AG20443 (cell line): ENCODE data around the gene SPACA4.

Source experiments
- DNase-seq: peaks from one replicate; pipeline ENCODE4 v3.0.0; 2012; ENCODE audit warnings: low spot score, mixed read lengths

SPACA4 gene

GRCh38 chr19:48596679-48597465, 9.7 kb upstream of the SPACA4 start:
- DNase-seq = no peak

DNA sequence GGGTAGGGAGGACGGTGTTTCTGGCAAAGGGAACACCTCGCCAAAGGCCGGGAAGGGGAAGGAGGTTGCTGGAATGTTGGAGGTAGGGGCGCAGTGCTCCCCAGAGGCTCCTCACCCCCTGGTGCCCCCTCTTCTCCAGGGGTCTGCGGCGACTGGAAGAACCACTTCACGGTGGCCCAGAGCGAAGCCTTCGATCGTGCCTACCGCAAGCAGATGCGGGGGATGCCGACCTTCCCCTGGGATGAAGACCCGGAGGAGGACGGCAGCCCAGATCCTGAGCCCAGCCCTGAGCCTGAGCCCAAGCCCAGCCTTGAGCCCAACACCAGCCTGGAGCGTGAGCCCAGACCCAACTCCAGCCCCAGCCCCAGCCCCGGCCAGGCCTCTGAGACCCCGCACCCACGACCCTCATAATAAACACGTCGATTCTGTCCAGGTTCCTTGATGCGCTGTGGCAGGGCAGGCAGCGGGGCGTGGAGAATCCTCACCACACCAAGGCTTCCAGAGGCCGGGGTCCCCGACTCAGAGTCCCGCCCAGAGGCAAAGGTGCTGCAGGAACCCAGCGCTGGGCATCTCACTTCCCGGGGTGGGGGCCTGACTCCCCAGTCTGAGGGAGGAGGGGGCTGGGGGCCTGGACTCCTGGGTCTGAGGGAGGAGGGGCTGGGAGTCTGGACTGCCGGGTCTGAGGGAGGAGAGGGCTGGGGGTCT, 7.4 kb upstream of the SPACA4 start:
- no peak for DNase-seq

GRCh38 chr19:48600679-48601417, 5.7 kb upstream of the SPACA4 start:
- no peak for DNase-seq

DNA sequence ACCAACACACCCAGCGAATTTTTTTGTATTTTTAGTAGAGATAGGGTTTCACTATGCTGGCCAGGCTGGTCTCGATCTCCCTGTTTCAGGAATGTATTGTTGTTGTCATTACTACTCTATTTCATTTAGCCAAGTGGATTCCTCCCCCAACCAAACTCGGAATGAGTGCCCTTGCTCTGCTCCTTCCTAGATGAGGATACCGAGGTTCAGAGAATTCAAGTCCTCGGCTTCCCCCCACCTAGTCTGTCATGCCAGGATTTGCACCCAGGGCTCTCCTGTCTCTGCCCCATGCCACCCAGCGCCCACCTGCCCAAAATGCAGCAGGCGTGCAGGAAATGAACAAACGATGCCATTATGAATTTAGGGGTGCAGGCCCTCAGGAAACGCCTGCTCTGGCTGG, 3.5 kb upstream of the SPACA4 start:
- DNase-seq = no peak

DNA sequence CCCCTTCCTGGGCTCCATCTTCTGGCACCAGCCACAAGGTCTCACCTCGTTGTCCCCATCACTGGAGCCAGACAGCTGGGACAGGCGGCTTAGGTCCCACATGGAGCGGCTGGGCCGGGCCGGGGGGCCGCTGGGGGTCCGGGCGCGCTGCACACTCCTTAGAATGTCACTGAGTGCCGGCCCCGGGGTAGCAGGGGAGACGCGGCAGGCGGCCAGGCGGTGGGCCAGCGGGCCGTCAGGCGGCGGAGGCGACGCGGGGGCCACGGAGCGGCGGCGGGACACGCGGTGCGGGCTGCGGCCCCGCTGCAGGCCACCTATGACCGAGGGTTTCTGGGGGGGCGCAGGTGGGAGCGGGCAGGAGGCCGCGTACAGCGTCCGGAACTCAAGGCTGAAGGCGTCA, 3.1 kb upstream of the SPACA4 start:
- no peak for DNase-seq

DNA sequence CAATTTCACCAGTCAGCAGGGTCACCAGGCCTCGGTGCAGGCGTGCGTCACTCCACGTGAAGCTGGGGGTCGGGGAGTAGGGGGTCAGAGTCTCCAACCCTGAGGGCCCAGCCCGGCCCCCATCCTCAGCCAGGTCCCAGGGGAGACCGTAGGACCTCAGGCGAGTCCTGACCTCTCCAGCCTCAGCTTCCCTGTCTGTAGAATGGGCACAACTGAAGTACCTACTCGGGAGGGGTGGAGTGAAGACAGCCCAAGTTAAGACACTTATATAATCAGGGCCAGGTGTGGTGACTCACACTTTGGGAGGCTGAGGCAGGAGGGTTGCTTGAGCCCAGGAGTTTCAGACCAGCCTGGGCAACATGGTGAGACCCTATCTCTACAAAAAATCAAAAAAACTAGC, 2.7 kb upstream of the SPACA4 start:
- no peak for DNase-seq

DNA sequence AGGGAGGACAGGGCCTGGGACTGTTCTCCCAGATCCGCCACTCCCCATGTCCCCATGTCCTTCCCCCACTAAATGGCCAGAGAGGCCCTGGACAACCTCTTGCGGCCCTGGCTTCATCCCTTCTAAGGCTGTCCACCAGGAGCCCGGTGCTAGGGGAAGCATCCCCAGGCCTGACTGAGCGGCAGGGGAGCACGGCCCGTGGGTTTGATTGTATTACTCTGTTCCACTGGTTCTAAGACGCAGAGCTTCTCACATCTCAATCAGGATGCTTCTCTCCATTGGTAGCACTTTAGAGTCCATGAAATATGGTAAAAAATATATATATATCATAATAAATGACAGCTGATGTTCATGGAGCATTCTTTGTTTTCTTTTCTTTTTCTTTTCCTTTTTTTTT, 815 bp downstream of the SPACA4 start:
- DNase-seq = no peak

DNA sequence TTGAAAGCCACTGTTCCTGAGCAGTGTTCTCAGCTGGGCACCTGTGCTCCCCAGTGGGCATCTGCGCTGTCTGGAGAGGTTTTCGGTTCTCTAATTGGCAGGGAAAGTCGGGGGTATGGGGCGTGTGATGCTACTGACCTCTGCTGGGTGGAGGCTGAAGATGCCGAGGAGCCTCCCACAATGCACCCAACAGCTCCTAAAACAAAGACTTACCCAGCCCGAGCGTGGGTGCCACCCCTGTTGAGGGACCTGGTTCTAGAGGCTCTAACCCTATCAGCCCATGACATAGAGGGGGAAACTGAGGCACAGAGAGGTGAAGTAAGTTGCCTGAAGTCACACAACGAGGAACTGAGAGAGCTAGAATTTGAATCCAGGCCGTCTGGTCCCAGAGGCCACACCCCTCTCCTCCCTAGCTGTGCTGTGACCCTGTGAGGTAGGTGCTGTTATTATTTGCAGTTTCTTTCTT, 2.3 kb downstream of the SPACA4 start:
- peak; percentile 63 for DNase-seq

DNA sequence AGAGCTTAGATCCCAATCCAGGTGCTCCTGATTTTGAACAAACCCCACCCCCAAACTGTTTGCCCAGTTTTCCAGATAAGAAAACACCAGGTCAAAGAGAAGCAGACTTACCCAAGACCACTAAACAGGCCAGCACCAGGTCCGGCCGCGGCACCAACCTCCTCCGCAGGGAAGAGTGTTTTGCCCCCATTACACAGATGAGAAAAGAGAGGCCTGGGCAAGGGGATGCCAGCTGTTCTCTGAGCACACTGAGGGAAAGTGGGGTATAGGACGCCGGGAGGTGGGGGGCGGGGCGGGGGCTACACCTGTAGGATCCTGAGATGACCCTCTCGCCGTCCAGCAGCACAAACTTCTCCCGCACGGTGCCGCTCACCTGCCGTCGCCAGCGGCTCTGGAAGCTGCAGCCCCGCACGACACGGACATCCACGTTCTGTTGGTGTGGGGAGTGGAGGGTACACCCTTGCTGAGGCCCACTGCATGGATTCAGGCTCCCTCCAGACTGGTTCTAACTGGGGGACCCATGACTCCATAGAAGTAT, 3.1 kb downstream of the SPACA4 start:
- DNase-seq = no peak

GRCh38 chr19:48611872-48612271, 5.3 kb downstream of the SPACA4 start:
- no peak for DNase-seq

- no peak for DNase-seq
Measured at GRCh38 chr19:48613024-48613851, 6.7 kb downstream of the SPACA4 start.

DNA sequence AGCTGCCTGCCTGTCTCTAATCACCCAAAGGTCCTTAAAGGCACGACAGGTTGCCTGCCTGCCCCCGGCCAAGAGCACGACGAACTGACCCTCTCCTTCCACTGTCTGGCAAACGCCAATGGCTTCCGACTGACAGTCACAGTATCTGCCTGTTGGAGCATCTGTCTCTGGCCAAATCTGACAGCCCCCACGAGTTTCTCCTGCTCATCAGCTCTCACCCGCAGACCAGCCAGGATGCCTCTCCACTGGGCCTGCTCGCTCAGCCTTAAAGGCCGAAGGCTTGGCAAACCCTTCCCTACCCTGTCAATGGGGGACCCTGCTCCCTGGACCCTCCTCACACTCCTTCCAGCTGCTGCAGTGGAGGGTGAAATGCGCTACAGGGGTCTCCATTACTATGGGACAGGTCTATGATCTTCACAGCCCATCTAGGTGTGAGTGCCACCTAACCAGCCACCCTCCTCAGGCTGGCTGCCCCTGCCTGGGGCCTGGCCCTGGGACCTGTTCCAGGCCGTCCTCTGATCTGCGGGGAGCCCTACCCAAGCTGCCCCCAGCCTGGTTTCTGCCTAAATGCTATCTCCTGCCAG, 7.4 kb downstream of the SPACA4 start:
- DNase-seq = no peak

DNA sequence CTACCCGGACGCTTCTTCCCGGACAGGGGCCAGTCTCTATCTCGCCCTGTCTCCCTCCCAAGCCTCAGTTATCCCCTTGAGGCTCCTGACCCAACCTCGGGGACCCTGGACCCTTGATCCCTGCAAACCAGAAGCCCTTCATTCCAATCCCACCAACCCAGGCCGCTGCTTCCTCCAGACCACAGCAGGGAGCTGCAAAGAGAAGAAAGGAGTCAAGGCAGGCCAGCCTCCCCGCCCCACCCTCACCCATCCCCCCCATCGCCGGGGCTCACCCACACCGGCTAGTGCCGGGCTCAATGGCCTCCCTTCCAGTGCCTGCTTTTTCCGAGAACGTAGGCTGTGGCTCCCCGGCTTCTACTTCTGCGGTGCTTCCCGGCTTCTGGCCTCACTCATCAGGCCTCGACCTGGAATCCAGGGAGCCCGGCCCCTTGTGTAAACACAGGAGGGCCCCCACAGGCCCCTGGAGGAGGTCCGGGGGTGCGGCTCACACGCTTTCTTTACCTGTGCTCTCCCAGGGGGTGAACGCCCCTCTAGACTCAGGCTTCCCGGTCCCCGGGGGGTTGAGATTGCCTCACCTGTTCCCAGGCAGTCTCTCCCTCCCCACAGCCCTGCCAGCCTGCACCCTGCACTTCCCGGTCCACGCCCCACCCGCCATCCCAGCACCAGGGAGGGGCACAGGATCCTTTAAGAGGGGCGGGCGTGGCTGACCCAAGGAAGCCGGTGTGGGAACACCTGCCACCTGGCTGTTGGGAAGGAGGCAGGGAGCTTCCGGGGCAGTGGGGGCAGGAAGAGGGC, 8.1 kb downstream of the SPACA4 start, which contains the start of gene FAM83E:
TSS of gene FAM83E (minus strand) at position 641 of the 795 bp plus-strand sequence. CDS start 1,704 bp downstream, outside the sequence.
- DNase-seq = no peak

GRCh38 chr19:48615231-48616040, 8.9 kb downstream of the SPACA4 start:
- DNase-seq = no peak

- DNase-seq = no peak
Measured at GRCh38 chr19:48616041-48616436, 9.5 kb downstream of the SPACA4 start.

- no peak for DNase-seq
Measured at GRCh38 chr19:48616491-48617056, 10.0 kb downstream of the SPACA4 start.

GRCh38 chr19:48617146-48617937, 10.8 kb downstream of the SPACA4 start:
- no peak for DNase-seq

- no peak for DNase-seq
Measured at GRCh38 chr19:48618278-48618915, 11.9 kb downstream of the SPACA4 start.
